Esophagus muscularis mucosa (tissue), 4 donors: Measurements from ENCODE around the gene LMF1. TPM values are rescaled to one million over a fixed set of nuclear protein-coding genes. Genes with fewer than 3 reads are reported as not detected.

ENCODE experiments used
- DNase-seq: peaks from one replicate; pipeline ENCODE4 v3.0.0-alpha.2; 2017; ENCODE audit errors: extremely low spot score
- H3K27ac ChIP-seq, 4 donors: fragments of 200-600 bp; sonication (generic); replicated peaks in 1 of 4; 1 replicate in 3 of 4; 2 replicates in 1 of 4; pipeline ENCODE4 v1.5.1; 2016 to 2019; ENCODE audit warnings: mild to moderate bottlenecking in 1 of 4
- H3K27me3 ChIP-seq, 4 donors: fragments of 200-600 bp; sonication (generic); one replicate each; pipeline versions ENCODE4 v1.5.1 to v1.6.0; 2016 to 2019
- H3K36me3 ChIP-seq, 4 donors: fragments of 200-600 bp; sonication (generic); one replicate each; pipeline ENCODE4 v1.5.1; 2016 to 2019
- H3K4me1 ChIP-seq, 4 donors: fragments of 200-600 bp; sonication (generic); one replicate each; pipeline ENCODE4 v1.5.1; 2016 to 2019
- H3K4me3 ChIP-seq, 4 donors: fragments of 200-600 bp; sonication (generic); 1 replicate in 2 of 4; 2 replicates in 2 of 4; pipeline ENCODE4 v1.5.1; 2016 to 2019; ENCODE audit warnings: mild to moderate bottlenecking in 4 of 4, moderate library complexity in 1 of 4
- H3K9me3 ChIP-seq, 4 donors: fragments of 200-600 bp; sonication (generic); 1 replicate in 3 of 4; 2 replicates in 1 of 4; pipeline ENCODE4 v1.5.1; 2016 to 2019
- CTCF ChIP-seq, 3 experiments: fragments of 200-600 bp in 2 of 3; fragments of 450-650 bp in 1 of 3; sonication (generic) in 2 of 3; IDR thresholded peaks; one replicate each; pipeline ENCODE4 v1.5.1; 2017 to 2019; ENCODE audit warnings: antibody characterized with exemption in 3 of 3, mild to moderate bottlenecking in 2 of 3, moderate library complexity in 1 of 3
- EP300 ChIP-seq: sonication (generic); formaldehyde crosslinking; IDR thresholded peaks from one replicate; pipeline ENCODE4 v1.6.1; 2017; ENCODE audit warnings: antibody characterized with exemption
- POLR2A ChIP-seq: fragments of 450-650 bp; IDR thresholded peaks from one replicate; pipeline ENCODE4 v1.6.1; 2017; ENCODE audit warnings: antibody characterized with exemption, moderate library complexity, mild to moderate bottlenecking, low read depth
- POLR2AphosphoS5 ChIP-seq, 2 donors: sonication (generic); formaldehyde crosslinking; IDR thresholded peaks; one replicate each; pipeline ENCODE4 v1.6.1; 2017; ENCODE audit warnings: antibody characterized with exemption in 2 of 2
- WGBS: methylation state at CpG from one replicate; pipeline ENCODE4 v1.1.5; 2018; 5-methylcytosine and 5-hydroxymethylcytosine counted together
- intact Hi-C: fragments of 100-400 bp; cut with DNase I; formaldehyde crosslinking; loops from one replicate; pipeline ENCODE4 v1.15.1; 2023
- total RNA-seq, 4 donors: library from RNA; depleted of rRNA; stranded (reverse); fragments of >200 nt; gene quantifications; one replicate each; pipeline versions ENCODE4 v1.1.0 to v1.2.1, GENCODE V29; 2016

Gene LMF1
- total RNA-seq, 4 donors from 2014 or later: 14.5 to 32.0 (median 23.8) TPM

GRCh38 chr16:836221-836620, 134.6 kb downstream of the LMF1 start:
- H3K27ac ChIP-seq: no peak overlapping the region
- intact Hi-C loops: no loop called here
- H3K27me3 ChIP-seq: peaks cover 0 to 85% (median 4%) of the 10 kb centered on the region in 4 donors
- DNase-seq: no peak
- no peak for TF ChIP-seq POLR2AphosphoS5 (IDR thresholded peaks at IDR 0.05)
- no peak for TF ChIP-seq POLR2A
- no peak for TF ChIP-seq CTCF (IDR thresholded peaks at IDR 0.05)
- no peak for TF ChIP-seq EP300
- H3K36me3 ChIP-seq: no peaks in the 10 kb centered on the region
- peaks cover 0 to 40% (median 32%) of the 10 kb centered on the region in 4 donors for H3K9me3 ChIP-seq
- H3K4me3 ChIP-seq: no peak overlapping the region
- WGBS: 93% methylated on average over 4 of the region's 4 CpGs
- H3K4me1 ChIP-seq: no peaks in the 10 kb centered on the region

GRCh38 chr16:835373-835772, 135.4 kb downstream of the LMF1 start:
- H3K36me3 ChIP-seq: no peaks in the 10 kb centered on the region
- intact Hi-C loops: no loop called here
- H3K4me1 ChIP-seq: no peaks in the 10 kb centered on the region
- H3K4me3 ChIP-seq: no peak overlapping the region
- TF ChIP-seq EP300: no peak
- TF ChIP-seq POLR2A: no peak
- TF ChIP-seq CTCF (IDR thresholded peaks at IDR 0.05): no peak
- TF ChIP-seq POLR2AphosphoS5 (IDR thresholded peaks at IDR 0.05): no peak
- H3K9me3 ChIP-seq: peaks cover 0 to 40% (median 32%) of the 10 kb centered on the region in 4 donors
- peaks cover 0 to 85% (median 4%) of the 10 kb centered on the region in 4 donors for H3K27me3 ChIP-seq
- no peak for DNase-seq
- 96% methylated on average over 3 of the region's 10 CpGs for WGBS
- H3K27ac ChIP-seq: no peak overlapping the region

- WGBS: 87% methylated on average over 4 of the region's 14 CpGs
- no peak for DNase-seq
- H3K36me3 ChIP-seq: no peaks in the 10 kb centered on the region
- H3K9me3 ChIP-seq: peaks cover 0 to 40% (median 32%) of the 10 kb centered on the region in 4 donors
- no peak overlapping the region for H3K27ac ChIP-seq
- TF ChIP-seq POLR2A (no peak), CTCF (IDR thresholded peaks at IDR 0.05) (no peak), EP300 (no peak), POLR2AphosphoS5 (IDR thresholded peaks at IDR 0.05) (no peak)
- H3K4me3 ChIP-seq: no peak overlapping the region
- H3K4me1 ChIP-seq: no peaks in the 10 kb centered on the region
- intact Hi-C loops: no loop called here
- H3K27me3 ChIP-seq: peaks cover 0 to 72% (median 0%) of the 10 kb centered on the region in 4 donors
Observed at GRCh38 chr16:833411-833810, 137.4 kb downstream of the LMF1 start.

GRCh38 chr16:832652-833336, 138.0 kb downstream of the LMF1 start:
- H3K27me3 ChIP-seq: peaks cover 0 to 74% (median 0%) of the 10 kb centered on the region in 4 donors
- intact Hi-C loops: no loop called here
- H3K27ac ChIP-seq: no peak overlapping the region
- H3K9me3 ChIP-seq: peaks cover 0 to 40% (median 32%) of the 10 kb centered on the region in 4 donors
- H3K4me1 ChIP-seq: no peaks in the 10 kb centered on the region
- H3K36me3 ChIP-seq: no peaks in the 10 kb centered on the region
- DNase-seq: no peak
- TF ChIP-seq CTCF (IDR thresholded peaks at IDR 0.05) (no peak), POLR2AphosphoS5 (IDR thresholded peaks at IDR 0.05) (no peak), EP300 (no peak), POLR2A (no peak)
- 86% methylated on average over 15 of the region's 35 CpGs for WGBS
- H3K4me3 ChIP-seq: no peak overlapping the region
